B cell (primary cell): ENCODE data around the gene THAP2. TPM values are rescaled to one million over a fixed set of nuclear protein-coding genes. Genes with fewer than 3 reads are reported as not detected.

ENCODE experiments used
- ATAC-seq: fragments of 200-7000 bp; cut with Tn5 transposase; one replicate; pipeline ENCODE4 v1.10.0; 2021; ENCODE audit warnings: low read depth, mild to moderate bottlenecking, moderate number of reproducible peaks, moderate library complexity
- CTCF ChIA-PET: fragments of 350-600 bp; sonication (Branson Sonifier 250); formaldehyde crosslinking; loops from one replicate; lab custom pipeline; 2021; ENCODE audit warnings: antibody characterized with exemption, inconsistent platforms; lab: Charles Lee
- POLR2A ChIA-PET: fragments of 350-600 bp; sonication (Branson Sonifier 250); formaldehyde crosslinking; loops from one replicate; lab custom pipeline; 2021; ENCODE audit warnings: antibody characterized with exemption; lab: Charles Lee
- DNase-seq: peaks from one replicate; pipeline ENCODE4 v3.0.0; 2013
- H2AFZ ChIP-seq: 2 replicates; pipeline ENCODE4 v1.6.1; 2012; ENCODE audit warnings: mild to moderate bottlenecking, low read depth, low read length; ENCODE audit not compliant: insufficient read depth, poor library complexity, severe bottlenecking
- H3K27ac ChIP-seq, 2 donors: 1 replicate in 1 of 2; 2 replicates in 1 of 2; pipeline ENCODE4 v1.5.1; 2012 to 2013; ENCODE audit warnings: low read length in 2 of 2, mild to moderate bottlenecking in 2 of 2, moderate library complexity in 1 of 2
- H3K27me3 ChIP-seq, 4 experiments: fragments of 200-600 bp in 1 of 4; sonication (generic) in 1 of 4; replicated peaks in 1 of 4; 1 replicate in 2 of 4; 2 replicates in 2 of 4; pipeline versions ENCODE4 v1.6.1 to v1.7.0; 2013 to 2016; ENCODE audit warnings: low read length in 3 of 4, mild to moderate bottlenecking in 2 of 4, mixed read lengths in 1 of 4, moderate library complexity in 1 of 4; ENCODE audit not compliant: insufficient read depth in 4 of 4, control insufficient read depth in 3 of 4; ENCODE audit errors: control extremely low read depth in 1 of 4
- H3K36me3 ChIP-seq, 2 experiments: replicated peaks in 1 of 2; 1 replicate in 1 of 2; 2 replicates in 1 of 2; pipeline versions ENCODE4 v1.6.1 to v1.7.1; 2013; ENCODE audit warnings: low read length in 1 of 2; ENCODE audit not compliant: insufficient read depth in 2 of 2, control insufficient read depth in 1 of 2; ENCODE audit errors: control extremely low read depth in 1 of 2, extremely low read depth in 1 of 2
- H3K4me1 ChIP-seq, 2 donors: fragments of 200-600 bp in 1 of 2; sonication (generic) in 1 of 2; 1 replicate in 1 of 2; 2 replicates in 1 of 2; pipeline versions ENCODE4 v1.5.1 to v1.6.1; 2013 to 2017; ENCODE audit warnings: low read length in 2 of 2; ENCODE audit not compliant: control insufficient read depth in 2 of 2, insufficient read depth in 2 of 2
- H3K4me2 ChIP-seq: replicated peaks from 2 replicates; pipeline ENCODE3; 2012; ENCODE audit warnings: mild to moderate bottlenecking, low read depth, low read length; ENCODE audit not compliant: poor library complexity, severe bottlenecking
- H3K4me3 ChIP-seq, 5 experiments: fragments of 200-600 bp in 1 of 5; sonication (generic) in 1 of 5; 1 replicate in 3 of 5; 2 replicates in 2 of 5; pipeline versions ENCODE4 v1.5.1 to v1.7.0; 2011 to 2016; ENCODE audit warnings: low read length in 4 of 5, mild to moderate bottlenecking in 4 of 5, low read depth in 2 of 5, control low read depth in 1 of 5, moderate library complexity in 1 of 5; ENCODE audit not compliant: insufficient read depth in 1 of 5; ENCODE audit errors: control extremely low read depth in 1 of 5, extremely low read depth in 1 of 5
- H3K79me2 ChIP-seq: fragments of 200-600 bp; sonication (generic); one replicate; pipeline ENCODE4 v1.6.0; 2016; ENCODE audit warnings: low read length; ENCODE audit not compliant: control insufficient read depth, insufficient read depth
- H3K9ac ChIP-seq: fragments of 200-600 bp; sonication (generic); 2 replicates; pipeline ENCODE4 v1.6.1; 2017; ENCODE audit warnings: mild to moderate bottlenecking, low read length, moderate library complexity
- H3K9me3 ChIP-seq, 3 donors: one replicate each; pipeline versions ENCODE4 v1.6.1 to v1.7.1; 2013; ENCODE audit warnings: low read length in 2 of 3; ENCODE audit not compliant: control insufficient read depth in 2 of 3, insufficient read depth in 1 of 3; ENCODE audit errors: control extremely low read depth in 1 of 3
- H4K20me1 ChIP-seq: 2 replicates; pipeline ENCODE4 v1.6.0; 2012; ENCODE audit warnings: mild to moderate bottlenecking, low read length; ENCODE audit not compliant: insufficient read depth, control insufficient read depth, poor library complexity, severe bottlenecking
- H3K27ac Mint-ChIP-seq: one replicate; pipeline ENCODE4 v1.8.0; 2021; ENCODE audit warnings: mixed read lengths
- H3K27me3 Mint-ChIP-seq: one replicate; pipeline ENCODE4 v1.8.0; 2021; ENCODE audit warnings: mixed read lengths
- H3K4me1 Mint-ChIP-seq: one replicate; pipeline ENCODE4 v1.8.0; 2021; ENCODE audit warnings: mixed read lengths
- H3K4me3 Mint-ChIP-seq: one replicate; pipeline ENCODE4 v1.8.0; 2021; ENCODE audit warnings: mixed read lengths
- H3K9me3 Mint-ChIP-seq: one replicate; pipeline ENCODE4 v1.8.0; 2022; ENCODE audit warnings: mixed read lengths; ENCODE audit not compliant: insufficient read depth
- CTCF ChIP-seq: fragments of 200-600 bp; IDR thresholded peaks from one replicate; pipeline ENCODE4 v1.8.0; 2022; ENCODE audit warnings: antibody characterized with exemption, mild to moderate bottlenecking
- EZH2 ChIP-seq: IDR thresholded peaks from 2 replicates; pipeline ENCODE4 v1.6.1; 2012; ENCODE audit warnings: borderline replicate concordance, low read depth, mild to moderate bottlenecking, moderate library complexity, low read length; ENCODE audit not compliant: insufficient read depth, poor library complexity, severe bottlenecking
- WGBS: methylation state at CpG from one replicate; pipeline ENCODE4 v1.1.5; 2013; ENCODE audit warnings: missing lambda C conversion rate; ENCODE audit not compliant: insufficient coverage; 5-methylcytosine and 5-hydroxymethylcytosine counted together
- intact Hi-C: fragments of 100-400 bp; cut with micrococcal nuclease; formaldehyde crosslinking; loops from one replicate; pipeline ENCODE4 v1.10.0; 2022
- polyA plus RNA-seq: library from polyadenylated mRNA; depleted of rRNA; stranded (reverse); fragments of >200 nt; gene quantifications from 2 replicates; pipeline ENCODE4 v1.2.3, GENCODE V29; 2012
- total RNA-seq, 2 donors: library from RNA; stranded (reverse); fragments of 120-200 nt in 1 of 2; gene quantifications; 1 replicate in 1 of 2; 2 replicates in 1 of 2; pipeline versions ENCODE4 v1.2.3 to v1.2.4, GENCODE V29; 2013 to 2022

The THAP2 gene
- total and polyA plus RNA-seq, 2 donors (not counting 1 experiment from before 2014, with no cell fraction given), result 11.6 to 13.2 TPM

GRCh38 chr12:71685914-71686657, 22.0 kb downstream of the THAP2 start, which contains the start of gene TMEM19:
Gene TMEM19, plus strand, starts transcription at chr12:71686082. Its CDS starts 599 bp downstream, at chr12:71686681.
- Histone ChIP-seq H3K36me3 (peaks cover 1 to 6% of the 10 kb centered on the region in 2 experiments), H3K9ac (peak within 1 kb of the TSS; percentile 68), H3K4me1 (peaks cover 53 to 54% of the 10 kb centered on the region in 2 donors), H3K79me2 (peaks cover 67% of the 10 kb centered on the region), H4K20me1 (no peaks in the 10 kb centered on the region), H3K27me3 (no peaks in the 10 kb centered on the region), H2AFZ (peak within 1 kb of the TSS; percentile 80), H3K27ac (peak within 1 kb of the TSS; percentile 83 to 95), H3K4me2 (peak within 1 kb of the TSS; percentile 86), H3K9me3 (no peaks in the 10 kb centered on the region), H3K4me3 (peak within 1 kb of the TSS; percentile 70 to 99 (median 81))
- H3K27ac Mint-ChIP-seq, result peak within 1 kb of the TSS; percentile 96
- ATAC-seq (peak; percentile 91), DNase-seq (peak; percentile 94)
- H3K27me3 Mint-ChIP-seq, result no peaks in the 10 kb centered on the region
- intact Hi-C loops, result loop anchor here (1.0 to 5.0 kb wide), 5 partner anchors 8 to 1949 kb away; partner anchors contain the start of genes RAB21, RAB3IP, TBC1D15 and THAP2
- H3K4me1 Mint-ChIP-seq, result peaks cover 49% of the 10 kb centered on the region
- ChIA-PET POLR2A (interaction anchor here (0.6 to 5.7 kb wide), 6 partner anchors 9 to 69 kb away, joined by 3 to 95 read pairs (median 5); partner anchors contain the start of genes RAB21, THAP2 and ZFC3H1), CTCF (interaction anchor here (0.6 to 6.1 kb wide), 17 partner anchors 9 to 74 kb away, joined by 3 to 68 read pairs (median 6); partner anchors contain the start of genes RAB21, THAP2 and ZFC3H1)
- under 1% methylated on average over 56 of the region's 63 CpGs for WGBS
- no peak for TF ChIP-seq CTCF
- TF ChIP-seq EZH2, result no peak
- peak within 1 kb of the TSS; percentile 97 for H3K4me3 Mint-ChIP-seq
- H3K9me3 Mint-ChIP-seq, result no peaks in the 10 kb centered on the region
